ENCODE results near the gene SEMA5B. TPM values are rescaled to one million over a fixed set of nuclear protein-coding genes. Genes with fewer than 3 reads are reported as not detected.

The SEMA5B gene, protein sequence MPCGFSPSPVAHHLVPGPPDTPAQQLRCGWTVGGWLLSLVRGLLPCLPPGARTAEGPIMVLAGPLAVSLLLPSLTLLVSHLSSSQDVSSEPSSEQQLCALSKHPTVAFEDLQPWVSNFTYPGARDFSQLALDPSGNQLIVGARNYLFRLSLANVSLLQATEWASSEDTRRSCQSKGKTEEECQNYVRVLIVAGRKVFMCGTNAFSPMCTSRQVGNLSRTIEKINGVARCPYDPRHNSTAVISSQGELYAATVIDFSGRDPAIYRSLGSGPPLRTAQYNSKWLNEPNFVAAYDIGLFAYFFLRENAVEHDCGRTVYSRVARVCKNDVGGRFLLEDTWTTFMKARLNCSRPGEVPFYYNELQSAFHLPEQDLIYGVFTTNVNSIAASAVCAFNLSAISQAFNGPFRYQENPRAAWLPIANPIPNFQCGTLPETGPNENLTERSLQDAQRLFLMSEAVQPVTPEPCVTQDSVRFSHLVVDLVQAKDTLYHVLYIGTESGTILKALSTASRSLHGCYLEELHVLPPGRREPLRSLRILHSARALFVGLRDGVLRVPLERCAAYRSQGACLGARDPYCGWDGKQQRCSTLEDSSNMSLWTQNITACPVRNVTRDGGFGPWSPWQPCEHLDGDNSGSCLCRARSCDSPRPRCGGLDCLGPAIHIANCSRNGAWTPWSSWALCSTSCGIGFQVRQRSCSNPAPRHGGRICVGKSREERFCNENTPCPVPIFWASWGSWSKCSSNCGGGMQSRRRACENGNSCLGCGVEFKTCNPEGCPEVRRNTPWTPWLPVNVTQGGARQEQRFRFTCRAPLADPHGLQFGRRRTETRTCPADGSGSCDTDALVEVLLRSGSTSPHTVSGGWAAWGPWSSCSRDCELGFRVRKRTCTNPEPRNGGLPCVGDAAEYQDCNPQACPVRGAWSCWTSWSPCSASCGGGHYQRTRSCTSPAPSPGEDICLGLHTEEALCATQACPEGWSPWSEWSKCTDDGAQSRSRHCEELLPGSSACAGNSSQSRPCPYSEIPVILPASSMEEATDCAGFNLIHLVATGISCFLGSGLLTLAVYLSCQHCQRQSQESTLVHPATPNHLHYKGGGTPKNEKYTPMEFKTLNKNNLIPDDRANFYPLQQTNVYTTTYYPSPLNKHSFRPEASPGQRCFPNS
- total RNA-seq: under 0.01 and 0.09 TPM in 2 replicates

GRCh38 chr3:123027292-123028232 is at the start of gene SEMA5B:
TSS of gene SEMA5B (minus strand) at chr3:123027763. CDS start at chr3:122961263, 66,500 bp downstream.

GRCh38 chr3:123066896-123067688 is 39.5 kb upstream of the SEMA5B start, which contains the start of gene PDIA5:
TSS of gene PDIA5 (plus strand) at chr3:123067025. CDS start at chr3:123067165, 140 bp downstream.

Other genes starting within 250 kb of the SEMA5B start
- 5.3 and 6.1 TPM in 2 replicates for gene HSPBAP1, start 233.9 kb downstream of the SEMA5B start, total RNA-seq
- 8.7 and 12.6 TPM in 2 replicates for gene SLC49A4, start 232.7 kb downstream of the SEMA5B start, total RNA-seq
- gene PDIA5, start 39.3 kb upstream of the SEMA5B start, total RNA-seq: 29.1 and 43.2 TPM in 2 replicates
- gene SEC22A, start 174.2 kb upstream of the SEMA5B start, total RNA-seq: 26.7 and 26.9 TPM in 2 replicates